Measurements from ENCODE around the gene ATXN7L1.
"Not testable (repeated sequence)": the region's sequence is repeated elsewhere in the genome, so short reads cannot be mapped to it uniquely, and the experiment has no call there.

Gene ATXN7L1

DNA sequence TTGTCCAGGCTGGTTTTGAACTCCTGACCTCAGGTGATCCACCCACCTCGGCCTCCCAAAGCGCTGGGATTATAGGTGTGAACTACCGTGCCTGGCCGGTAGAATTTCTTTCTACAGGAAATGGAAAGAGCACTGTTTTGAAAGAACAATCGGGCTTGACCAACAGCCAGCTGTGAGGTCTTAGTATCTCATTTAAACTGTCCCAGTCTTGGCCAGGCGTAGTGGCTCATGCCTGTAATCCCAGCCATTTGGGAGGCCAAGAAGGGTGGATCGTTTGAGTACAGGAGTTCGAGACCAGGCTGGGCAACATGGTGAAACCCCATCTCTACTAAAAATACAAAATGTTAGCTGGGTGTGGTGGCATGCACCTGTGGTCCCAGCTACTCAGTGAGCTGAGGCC, 277.3 kb downstream of the ATXN7L1 start:
- H3K9ac ChIP-seq (ENCODE audit: low read length); H3K9me3 ChIP-seq (ENCODE audit: control insufficient read depth, low read depth, low read length); H3K27me3 ChIP-seq (ENCODE audit: control insufficient read depth, insufficient read depth, low read length); H3K36me3 ChIP-seq (ENCODE audit: control insufficient read depth, low read depth, low read length); H3K4me3 ChIP-seq (ENCODE audit: low read length); H3K27ac ChIP-seq (ENCODE audit: low read length): not testable (repeated sequence)
- peaks cover 20% of the 10 kb centered on the region for H3K4me1 ChIP-seq (ENCODE audit: control insufficient read depth, low read depth, low read length)

DNA sequence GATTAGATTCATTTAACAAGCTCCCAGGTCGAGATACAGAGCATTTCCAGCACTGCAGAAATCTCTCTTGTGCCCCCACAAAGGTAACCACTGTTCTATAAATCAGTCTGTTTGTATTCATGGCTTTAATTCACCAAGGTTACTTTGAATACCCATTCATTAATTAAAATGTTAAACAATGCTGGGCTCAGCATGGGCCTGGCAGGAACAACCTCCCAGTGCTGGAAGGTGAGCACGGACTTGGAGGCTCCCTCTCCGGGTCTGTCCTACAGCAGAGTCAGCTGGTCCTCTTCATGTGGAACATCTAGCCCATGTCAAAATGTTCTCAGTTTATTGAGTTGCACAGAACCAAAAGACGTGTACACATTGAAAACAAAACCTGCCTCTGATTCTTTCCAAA, 279.5 kb downstream of the ATXN7L1 start:
- Histone ChIP-seq H3K9me3 (ENCODE audit: control insufficient read depth, low read depth, low read length) (no peaks in the 10 kb centered on the region), H3K4me1 (ENCODE audit: control insufficient read depth, low read depth, low read length) (peaks cover 20% of the 10 kb centered on the region), H3K27ac (ENCODE audit: low read length) (no peak overlapping the region), H3K4me3 (ENCODE audit: low read length) (peak overlapping the region; percentile 9), H3K9ac (ENCODE audit: low read length) (no peak overlapping the region), H3K36me3 (ENCODE audit: control insufficient read depth, low read depth, low read length) (no peaks in the 10 kb centered on the region), H3K27me3 (ENCODE audit: control insufficient read depth, insufficient read depth, low read length) (no peaks in the 10 kb centered on the region)

DNA sequence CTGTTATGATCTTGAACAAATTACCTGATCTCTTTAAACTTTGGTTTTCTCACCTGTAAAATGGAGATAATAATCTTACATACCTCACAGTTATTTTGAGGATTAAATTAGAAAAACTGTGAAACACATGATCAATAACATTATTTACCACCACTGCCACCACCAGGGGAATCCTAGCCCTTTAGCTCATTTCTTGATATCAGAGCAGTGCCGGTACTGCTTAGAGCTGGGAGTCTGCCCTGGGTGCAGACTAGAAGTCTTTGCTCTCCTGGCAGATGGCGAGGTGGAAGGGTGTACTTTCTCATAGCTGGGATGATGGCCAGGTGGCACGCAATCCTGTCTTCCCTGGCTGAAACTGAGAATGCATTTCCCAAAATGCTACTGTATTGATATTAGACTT, 282.4 kb downstream of the ATXN7L1 start:
- Histone ChIP-seq H3K27ac (ENCODE audit: low read length) (no peak overlapping the region), H3K9me3 (ENCODE audit: control insufficient read depth, low read depth, low read length) (no peaks in the 10 kb centered on the region), H3K27me3 (ENCODE audit: control insufficient read depth, insufficient read depth, low read length) (no peaks in the 10 kb centered on the region), H3K4me3 (ENCODE audit: low read length) (no peak overlapping the region), H3K9ac (ENCODE audit: low read length) (no peak overlapping the region), H3K36me3 (ENCODE audit: control insufficient read depth, low read depth, low read length) (no peaks in the 10 kb centered on the region), H3K4me1 (ENCODE audit: control insufficient read depth, low read depth, low read length) (peaks cover 9% of the 10 kb centered on the region)

DNA sequence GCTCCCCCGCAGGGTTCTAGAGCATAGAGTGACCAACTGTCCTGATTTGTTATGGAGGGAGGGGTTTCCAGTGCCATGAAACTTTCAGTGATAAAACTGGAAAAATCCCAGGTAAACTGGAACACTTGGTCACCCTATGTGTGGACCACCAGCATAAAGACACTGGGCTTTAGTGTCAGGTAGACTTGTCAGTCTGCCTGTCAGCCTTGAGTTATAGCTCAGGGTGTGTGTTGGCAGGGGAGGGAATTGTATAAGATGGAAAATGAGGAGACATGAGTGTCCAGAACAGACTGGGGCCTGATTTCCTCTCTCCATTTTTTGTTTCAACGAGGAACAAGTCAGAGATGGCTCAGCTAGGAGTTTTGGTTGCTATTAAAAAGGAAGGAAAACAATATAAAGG, 284.9 kb downstream of the ATXN7L1 start:
- no peak overlapping the region for H3K27ac ChIP-seq (ENCODE audit: low read length)
- H3K27me3 ChIP-seq (ENCODE audit: control insufficient read depth, insufficient read depth, low read length) = no peaks in the 10 kb centered on the region
- H3K4me1 ChIP-seq (ENCODE audit: control insufficient read depth, low read depth, low read length) = peaks cover 2% of the 10 kb centered on the region

DNA sequence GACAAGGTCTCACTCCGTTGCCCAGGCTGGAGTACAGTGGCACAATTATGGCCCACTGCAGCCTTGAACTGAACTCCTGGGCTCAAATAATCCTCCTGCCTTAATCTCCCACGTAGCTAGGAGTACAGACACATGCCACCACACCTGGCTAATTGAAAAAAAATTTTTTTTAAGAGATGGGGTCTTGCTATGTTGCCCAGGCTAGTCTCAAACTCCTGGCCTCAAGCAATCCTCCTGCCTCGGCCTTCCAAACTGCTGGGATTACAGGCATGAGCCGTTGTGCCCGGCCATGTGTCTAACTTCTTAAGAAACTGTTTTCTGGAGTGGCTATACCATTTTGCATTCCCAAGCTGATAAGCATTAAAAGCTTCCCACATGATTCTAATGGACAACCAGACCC, 285.6 kb downstream of the ATXN7L1 start:
- Histone ChIP-seq H3K27me3 (ENCODE audit: control insufficient read depth, insufficient read depth, low read length) (no peaks in the 10 kb centered on the region), H3K4me3 (ENCODE audit: low read length) (no peak overlapping the region), H3K9me3 (ENCODE audit: control insufficient read depth, low read depth, low read length) (no peaks in the 10 kb centered on the region), H3K9ac (ENCODE audit: low read length) (no peak overlapping the region), H3K4me1 (ENCODE audit: control insufficient read depth, low read depth, low read length) (no peaks in the 10 kb centered on the region), H3K27ac (ENCODE audit: low read length) (no peak overlapping the region), H3K36me3 (ENCODE audit: control insufficient read depth, low read depth, low read length) (no peaks in the 10 kb centered on the region)

More for the DNA sequence above, 284.9 kb downstream of the ATXN7L1 start:
- H3K36me3 ChIP-seq (ENCODE audit: control insufficient read depth, low read depth, low read length) = no peaks in the 10 kb centered on the region
- H3K4me3 ChIP-seq (ENCODE audit: low read length) = no peak overlapping the region
- H3K9ac ChIP-seq (ENCODE audit: low read length) = no peak overlapping the region
- no peaks in the 10 kb centered on the region for H3K9me3 ChIP-seq (ENCODE audit: control insufficient read depth, low read depth, low read length)

DNA sequence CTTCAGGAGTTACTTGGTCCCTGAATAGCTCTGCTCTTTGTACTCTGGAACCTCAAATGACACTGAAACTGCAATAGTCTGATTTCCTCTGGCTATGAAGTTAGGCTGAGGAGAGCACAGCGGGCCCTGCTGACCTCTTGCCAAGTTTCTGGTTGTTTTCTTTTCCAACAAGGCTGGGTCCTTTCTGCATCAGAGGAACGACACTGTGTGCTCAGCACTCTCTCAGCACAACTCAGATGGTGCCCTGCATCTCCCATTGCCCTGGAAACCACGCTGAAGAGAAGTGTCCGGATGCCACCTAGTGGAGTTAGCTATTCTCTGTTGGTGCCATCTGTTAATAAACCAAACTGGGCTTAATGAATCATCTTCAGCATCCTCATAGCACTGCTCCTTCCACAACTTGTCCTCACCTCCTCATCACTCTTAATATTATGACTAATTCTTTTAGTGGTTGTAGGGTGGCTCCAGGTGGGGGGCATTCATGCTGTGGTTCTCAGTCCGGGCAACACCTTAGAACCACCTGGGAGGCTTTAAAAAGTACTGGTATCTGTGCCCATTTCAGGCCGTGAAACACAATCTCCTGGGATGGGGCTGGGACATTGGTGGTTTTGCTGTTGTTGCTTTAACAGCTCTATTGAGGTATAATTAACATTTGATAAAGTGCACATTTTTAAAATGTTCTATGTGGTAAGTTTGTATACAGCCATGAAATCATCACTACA, 286.9 kb downstream of the ATXN7L1 start:
- H3K27me3 ChIP-seq (ENCODE audit: control insufficient read depth, insufficient read depth, low read length) = no peaks in the 10 kb centered on the region
- no peaks in the 10 kb centered on the region for H3K9me3 ChIP-seq (ENCODE audit: control insufficient read depth, low read depth, low read length)
- no peak overlapping the region for H3K9ac ChIP-seq (ENCODE audit: low read length)
- H3K4me3 ChIP-seq (ENCODE audit: low read length) = no peak overlapping the region
- no peak overlapping the region for H3K27ac ChIP-seq (ENCODE audit: low read length)
- no peaks in the 10 kb centered on the region for H3K36me3 ChIP-seq (ENCODE audit: control insufficient read depth, low read depth, low read length)
- H3K4me1 ChIP-seq (ENCODE audit: control insufficient read depth, low read depth, low read length) = no peaks in the 10 kb centered on the region

DNA sequence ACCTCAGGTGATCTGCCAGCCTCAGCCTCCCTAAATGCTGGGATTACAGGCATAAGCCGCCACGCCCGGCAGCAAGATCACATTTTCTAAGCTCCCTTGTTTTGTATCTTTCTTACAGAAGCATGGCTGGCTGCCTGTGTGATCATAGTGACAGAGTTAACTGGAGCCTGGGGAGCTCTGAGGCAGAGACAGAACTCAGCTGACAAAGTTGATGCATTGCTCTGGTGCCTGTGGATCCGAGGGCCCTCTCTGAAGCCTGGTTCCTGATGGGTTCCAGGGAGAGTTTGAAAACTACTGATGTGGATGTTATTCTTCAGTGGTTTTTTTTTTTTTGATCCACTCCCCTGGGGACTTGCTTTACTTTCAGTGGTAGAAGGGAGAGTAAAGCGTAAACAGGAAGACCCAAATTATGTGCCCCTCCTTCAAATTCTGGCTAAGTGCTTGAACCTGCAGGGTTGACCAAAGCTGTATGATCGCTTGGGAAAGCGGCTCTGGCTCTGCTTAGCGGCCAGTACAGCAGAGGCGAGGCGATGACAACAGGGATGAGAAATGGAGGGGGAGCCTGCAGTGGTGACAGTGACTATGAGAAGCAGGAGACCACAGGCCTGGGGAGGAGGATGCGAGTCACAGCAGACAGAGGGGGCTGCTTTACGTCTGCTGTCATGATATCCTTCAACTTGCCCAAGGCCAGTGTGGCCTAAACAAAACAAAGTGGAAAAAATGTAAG, 288.3 kb downstream of the ATXN7L1 start:
- H3K27me3 ChIP-seq (ENCODE audit: control insufficient read depth, insufficient read depth, low read length) = no peaks in the 10 kb centered on the region
- H3K4me3 ChIP-seq (ENCODE audit: low read length) = no peak overlapping the region
- H3K9ac ChIP-seq (ENCODE audit: low read length) = no peak overlapping the region
- no peaks in the 10 kb centered on the region for H3K36me3 ChIP-seq (ENCODE audit: control insufficient read depth, low read depth, low read length)
- H3K9me3 ChIP-seq (ENCODE audit: control insufficient read depth, low read depth, low read length) = no peaks in the 10 kb centered on the region
- H3K27ac ChIP-seq (ENCODE audit: low read length) = no peak overlapping the region
- H3K4me1 ChIP-seq (ENCODE audit: control insufficient read depth, low read depth, low read length) = no peaks in the 10 kb centered on the region

DNA sequence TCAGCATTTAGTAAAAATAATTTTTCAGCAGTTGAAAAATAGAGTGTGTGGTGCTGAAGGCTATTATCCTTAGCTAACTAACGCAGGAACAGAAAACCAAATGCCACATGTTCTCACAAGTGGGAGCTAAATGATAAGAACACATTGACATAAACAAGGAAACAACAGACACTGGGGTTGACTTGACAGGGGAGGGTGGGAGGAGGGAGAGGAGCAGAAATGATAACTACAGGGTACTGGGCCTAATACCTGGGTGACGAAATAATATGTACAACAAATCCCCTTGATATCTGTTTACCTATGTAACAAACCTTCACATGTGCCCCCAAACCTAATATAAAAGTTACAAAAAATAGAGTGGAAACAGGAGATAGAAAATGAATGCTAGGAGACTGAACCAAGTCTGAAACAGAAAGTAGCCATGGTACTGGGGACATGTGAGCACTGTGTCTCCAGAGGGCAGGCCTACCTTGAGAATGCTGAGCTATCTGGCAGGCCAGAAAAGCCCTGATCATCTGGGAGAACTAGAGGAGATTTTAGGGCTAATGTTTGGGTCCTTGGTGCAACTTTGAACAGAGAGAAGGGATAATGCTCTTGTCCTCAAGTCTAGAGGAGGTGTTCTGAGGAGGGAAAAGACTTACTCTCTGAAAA, 290.4 kb downstream of the ATXN7L1 start:
- H3K9ac ChIP-seq (ENCODE audit: low read length) = no peak overlapping the region
- no peaks in the 10 kb centered on the region for H3K36me3 ChIP-seq (ENCODE audit: control insufficient read depth, low read depth, low read length)
- no peaks in the 10 kb centered on the region for H3K9me3 ChIP-seq (ENCODE audit: control insufficient read depth, low read depth, low read length)
- H3K4me3 ChIP-seq (ENCODE audit: low read length) = no peak overlapping the region
- no peak overlapping the region for H3K27ac ChIP-seq (ENCODE audit: low read length)
- no peaks in the 10 kb centered on the region for H3K27me3 ChIP-seq (ENCODE audit: control insufficient read depth, insufficient read depth, low read length)
- no peaks in the 10 kb centered on the region for H3K4me1 ChIP-seq (ENCODE audit: control insufficient read depth, low read depth, low read length)

DNA sequence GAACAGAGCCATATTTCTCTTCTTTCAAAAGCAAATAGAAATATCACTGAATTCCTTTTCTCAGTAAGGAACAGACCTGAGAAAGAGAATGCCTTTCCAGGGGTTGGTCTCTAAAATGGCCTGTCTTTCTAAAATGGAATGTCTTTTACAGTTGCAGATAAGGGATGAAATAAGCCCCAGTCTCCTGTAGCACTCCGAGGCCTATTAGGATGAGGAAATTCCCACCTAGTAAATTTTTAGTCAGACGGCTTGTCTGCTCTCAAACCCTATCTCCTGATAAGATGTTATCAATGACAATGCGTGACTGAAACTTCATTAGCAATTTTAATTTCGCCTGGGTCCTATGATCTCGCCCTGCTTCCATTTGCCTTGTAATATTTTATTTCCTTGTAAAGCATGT, 292.2 kb downstream of the ATXN7L1 start:
- Histone ChIP-seq H3K36me3 (ENCODE audit: control insufficient read depth, low read depth, low read length) (no peaks in the 10 kb centered on the region), H3K9ac (ENCODE audit: low read length) (no peak overlapping the region), H3K27ac (ENCODE audit: low read length) (no peak overlapping the region), H3K27me3 (ENCODE audit: control insufficient read depth, insufficient read depth, low read length) (no peaks in the 10 kb centered on the region), H3K4me3 (ENCODE audit: low read length) (no peak overlapping the region), H3K4me1 (ENCODE audit: control insufficient read depth, low read depth, low read length) (no peaks in the 10 kb centered on the region), H3K9me3 (ENCODE audit: control insufficient read depth, low read depth, low read length) (no peaks in the 10 kb centered on the region)

DNA sequence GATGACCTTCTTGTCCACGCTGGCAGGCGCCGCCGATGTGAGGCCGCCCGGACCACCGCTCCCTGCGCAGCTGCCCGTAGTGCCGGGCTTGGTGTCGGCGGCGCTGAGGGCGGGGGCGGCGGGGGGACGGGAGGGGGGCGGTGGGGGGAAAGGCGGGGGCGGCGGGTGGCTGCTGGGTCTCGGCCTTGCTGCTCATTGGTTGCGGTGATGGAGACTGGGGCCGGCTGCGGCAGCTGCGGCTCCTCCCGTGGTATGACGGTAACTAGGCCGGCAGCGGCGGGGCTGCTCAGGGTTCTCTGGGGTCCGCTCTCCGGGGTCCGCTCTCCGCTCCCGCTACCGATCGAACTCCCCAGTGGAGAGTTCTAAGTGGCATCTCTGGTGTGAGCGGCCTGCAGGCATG, 293.3 kb downstream of the ATXN7L1 start:
- H3K4me3 ChIP-seq (ENCODE audit: low read length) = no peak overlapping the region
- no peaks in the 10 kb centered on the region for H3K4me1 ChIP-seq (ENCODE audit: control insufficient read depth, low read depth, low read length)
- no peaks in the 10 kb centered on the region for H3K9me3 ChIP-seq (ENCODE audit: control insufficient read depth, low read depth, low read length)
- no peaks in the 10 kb centered on the region for H3K27me3 ChIP-seq (ENCODE audit: control insufficient read depth, insufficient read depth, low read length)
- no peak overlapping the region for H3K27ac ChIP-seq (ENCODE audit: low read length)
- H3K36me3 ChIP-seq (ENCODE audit: control insufficient read depth, low read depth, low read length) = no peaks in the 10 kb centered on the region
- no peak overlapping the region for H3K9ac ChIP-seq (ENCODE audit: low read length)

DNA sequence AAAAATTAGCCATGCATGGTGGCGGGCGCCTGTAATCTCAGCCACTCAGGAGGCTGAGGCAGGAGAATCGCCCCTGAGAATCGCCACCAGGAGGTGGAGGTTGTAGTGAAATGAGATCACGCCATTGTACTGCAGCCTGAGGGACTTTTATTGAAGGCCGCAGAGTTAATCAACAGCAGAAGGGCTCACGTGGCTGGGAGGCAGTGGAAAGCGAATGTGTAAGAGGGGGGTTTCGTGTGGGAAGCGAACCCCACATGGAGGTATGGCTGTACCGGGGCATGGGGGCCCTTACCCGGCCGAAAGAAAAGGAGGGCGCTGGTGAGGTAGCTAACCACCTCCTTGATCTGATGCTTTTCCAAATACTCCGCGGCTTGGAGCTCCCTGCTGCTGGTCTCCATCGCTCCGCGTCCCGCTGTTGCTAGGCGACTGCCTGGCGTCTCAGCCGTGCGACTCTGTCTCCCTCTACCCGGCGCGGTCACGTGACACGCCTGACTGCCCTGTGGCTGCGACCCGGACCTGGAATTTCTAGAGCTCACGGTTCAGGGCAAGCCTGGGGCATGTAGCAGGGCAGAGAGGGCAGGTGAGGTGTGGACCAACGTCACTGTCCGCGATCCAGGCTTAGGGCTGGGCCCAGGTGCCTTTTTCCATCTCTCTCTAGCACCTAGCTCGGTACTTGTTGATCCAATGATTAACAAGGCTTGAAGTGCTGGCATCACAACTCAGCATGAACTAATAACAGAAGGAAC, 295.2 kb downstream of the ATXN7L1 start, which contains the start of gene EFCAB10:
Gene EFCAB10 (minus strand): TSS at position 428 of the 746 bp plus-strand sequence. CDS start 30 bp downstream, at position 398.
- Histone ChIP-seq H3K4me1 (ENCODE audit: control insufficient read depth, low read depth, low read length) (no peaks in the 10 kb centered on the region), H3K27me3 (ENCODE audit: control insufficient read depth, insufficient read depth, low read length) (no peaks in the 10 kb centered on the region), H3K9me3 (ENCODE audit: control insufficient read depth, low read depth, low read length) (no peaks in the 10 kb centered on the region), H3K4me3 (ENCODE audit: low read length) (peak within 1 kb of the TSS; percentile 71), H3K27ac (ENCODE audit: low read length) (peak within 1 kb of the TSS; percentile 54), H3K9ac (ENCODE audit: low read length) (peak within 1 kb of the TSS; percentile 44), H3K36me3 (ENCODE audit: control insufficient read depth, low read depth, low read length) (no peaks in the 10 kb centered on the region)

Measured in iPS-18a (cell line).